Muscle layer of duodenum (tissue), 2 donors: ENCODE data around the gene ZER1.
A peak's percentile ranks its signal among the peaks of the same experiment; 100 is the strongest.

Experiments
- H3K27ac ChIP-seq: one replicate; pipeline ENCODE4 v1.7.0; 2013; ENCODE audit warnings: mild to moderate bottlenecking, low read length
- H3K27me3 ChIP-seq: one replicate; pipeline ENCODE4 v1.7.0; 2013; ENCODE audit warnings: low read depth, mild to moderate bottlenecking, control low read depth, low read length
- H3K36me3 ChIP-seq, 2 donors: one replicate each; pipeline ENCODE4 v1.7.0; 2013; ENCODE audit warnings: low read length in 2 of 2, control low read depth in 1 of 2, mild to moderate bottlenecking in 1 of 2; ENCODE audit not compliant: insufficient read depth in 2 of 2, control insufficient read depth in 1 of 2
- H3K4me1 ChIP-seq, 2 donors: one replicate each; pipeline ENCODE4 v1.7.0; 2013; ENCODE audit warnings: low read length in 2 of 2, mild to moderate bottlenecking in 2 of 2, control low read depth in 1 of 2, moderate library complexity in 1 of 2; ENCODE audit not compliant: insufficient read depth in 2 of 2, control insufficient read depth in 1 of 2
- H3K4me3 ChIP-seq, 2 donors: one replicate each; pipeline ENCODE4 v1.7.0; 2013; ENCODE audit warnings: low read length in 2 of 2, low read depth in 1 of 2, mild to moderate bottlenecking in 1 of 2
- H3K9me3 ChIP-seq, 2 donors: one replicate each; pipeline ENCODE4 v1.7.0; 2013; ENCODE audit warnings: low read length in 2 of 2, control low read depth in 1 of 2, mild to moderate bottlenecking in 1 of 2; ENCODE audit not compliant: control insufficient read depth in 1 of 2
- donor health status: healthy.

Gene ZER1

GRCh38 chr9:128685636-128686489 is 85.9 kb downstream of the ZER1 start:
- H3K36me3 ChIP-seq: no peaks in the 10 kb centered on the region
- H3K9me3 ChIP-seq: no peaks in the 10 kb centered on the region
- no peaks in the 10 kb centered on the region for H3K27me3 ChIP-seq
- H3K4me3 ChIP-seq: peak overlapping the region in 1 of 2 donors; percentile 37
- H3K27ac ChIP-seq: peak overlapping the region; percentile 84
- H3K4me1 ChIP-seq: peaks cover 7 to 31% of the 10 kb centered on the region in 2 donors

GRCh38 chr9:128684325-128685199 is 87.2 kb downstream of the ZER1 start:
- Histone ChIP-seq H3K4me3 (peak overlapping the region; percentile 68 to 81), H3K27ac (peak overlapping the region; percentile 84), H3K27me3 (no peaks in the 10 kb centered on the region), H3K36me3 (no peaks in the 10 kb centered on the region), H3K9me3 (no peaks in the 10 kb centered on the region), H3K4me1 (peaks cover 7 to 25% of the 10 kb centered on the region in 2 donors)

GRCh38 chr9:128684065-128684324 is 87.7 kb downstream of the ZER1 start:
- Histone ChIP-seq H3K9me3 (no peaks in the 10 kb centered on the region), H3K4me3 (peak overlapping the region; percentile 68 to 81), H3K27me3 (no peaks in the 10 kb centered on the region), H3K36me3 (no peaks in the 10 kb centered on the region), H3K27ac (peak overlapping the region; percentile 84), H3K4me1 (peaks cover 7 to 25% of the 10 kb centered on the region in 2 donors)

- peak overlapping the region; percentile 84 for H3K27ac ChIP-seq
- H3K4me1 ChIP-seq: peaks cover 7 to 25% of the 10 kb centered on the region in 2 donors
- H3K36me3 ChIP-seq: no peaks in the 10 kb centered on the region
- H3K27me3 ChIP-seq: no peaks in the 10 kb centered on the region
- H3K9me3 ChIP-seq: no peaks in the 10 kb centered on the region
- H3K4me3 ChIP-seq: peak overlapping the region; percentile 68 to 81
These were observed 88.2 kb downstream of the ZER1 start for GRCh38 chr9:128683340-128684064.
